GM18507 (cell line): ENCODE data around the gene PON3.

Source experiments
- DNase-seq: peaks from one replicate; pipeline ENCODE4 v3.0.0; 2011; ENCODE audit warnings: low read depth; ENCODE audit not compliant: insufficient read length; ENCODE audit errors: extremely low spot score
- FAIRE-seq: peaks from 2 replicates; lab custom pipeline; 2011; peaks lifted over from hg19 to GRCh38; lab: Jason Lieb, UNC

PON3 gene

GRCh38 chr7:95365151-95365550 is 31.0 kb downstream of the PON3 start:
- no peak for DNase-seq
- FAIRE-seq = no peak

- DNase-seq (no peak), FAIRE-seq (no peak)
Measured at GRCh38 chr7:95357623-95358022, 38.6 kb downstream of the PON3 start.

- FAIRE-seq (no peak), DNase-seq (no peak)
Measured at GRCh38 chr7:95342642-95343307, 53.4 kb downstream of the PON3 start.

- FAIRE-seq = no peak
- DNase-seq = no peak
Measured at GRCh38 chr7:95342029-95342428, 54.1 kb downstream of the PON3 start.

- FAIRE-seq = no peak
- DNase-seq = no peak
Measured at GRCh38 chr7:95340491-95340890, 55.7 kb downstream of the PON3 start.

- FAIRE-seq = no peak
Measured at GRCh38 chr7:95338832-95339231, 57.3 kb downstream of the PON3 start.

GRCh38 chr7:95335093-95335492 is 61.1 kb downstream of the PON3 start:
- FAIRE-seq (no peak), DNase-seq (no peak)

More at GRCh38 chr7:95338832-95339231, 57.3 kb downstream of the PON3 start:
- no peak for DNase-seq

- DNase-seq (no peak), FAIRE-seq (no peak)
Measured at GRCh38 chr7:95334447-95334846, 61.7 kb downstream of the PON3 start.

GRCh38 chr7:95330961-95331337 is 65.2 kb downstream of the PON3 start:
- DNase-seq (no peak), FAIRE-seq (no peak)

- DNase-seq = no peak
- FAIRE-seq = peak; percentile 86
Measured at GRCh38 chr7:95330204-95330960, 65.8 kb downstream of the PON3 start.

- no peak for FAIRE-seq
- DNase-seq = no peak
Measured at GRCh38 chr7:95327356-95327755, 68.8 kb downstream of the PON3 start.

GRCh38 chr7:95324431-95324830 is 71.7 kb downstream of the PON3 start, which contains the start of gene PON1:
PON1 (minus strand) TSS chr7:95324532; CDS start chr7:95324475, 57 bp downstream.
- no peak for DNase-seq
- FAIRE-seq = no peak

GRCh38 chr7:95323410-95324129 is 72.6 kb downstream of the PON3 start:
- FAIRE-seq (no peak), DNase-seq (no peak)

GRCh38 chr7:95322854-95323253 is 73.3 kb downstream of the PON3 start:
- FAIRE-seq = no peak
- no peak for DNase-seq

- DNase-seq (no peak), FAIRE-seq (no peak)
Measured at GRCh38 chr7:95322396-95322795, 73.8 kb downstream of the PON3 start.

GRCh38 chr7:95321720-95322119 is 74.5 kb downstream of the PON3 start:
- no peak for FAIRE-seq
- no peak for DNase-seq

- FAIRE-seq (no peak), DNase-seq (no peak)
Measured at GRCh38 chr7:95320651-95321050, 75.5 kb downstream of the PON3 start.

- FAIRE-seq = no peak
Measured at GRCh38 chr7:95319570-95319969, 76.6 kb downstream of the PON3 start.

GRCh38 chr7:95318501-95319100 is 77.6 kb downstream of the PON3 start:
- no peak for DNase-seq
- no peak for FAIRE-seq

More at GRCh38 chr7:95319570-95319969, 76.6 kb downstream of the PON3 start:
- no peak for DNase-seq

- FAIRE-seq (no peak), DNase-seq (no peak)
Measured at GRCh38 chr7:95317966-95318365, 78.2 kb downstream of the PON3 start.
